ENCODE data around the gene SLC6A16. TPM values are rescaled to one million over a fixed set of nuclear protein-coding genes. Genes with fewer than 3 reads are reported as not detected.
A peak's percentile ranks its signal among the peaks of the same experiment; 100 is the strongest.

SLC6A16 gene
- total and polyA plus RNA-seq, 2 experiments from 2014 or later: 0.31 to 1.8 TPM

GRCh38 chr19:49364083-49364737 is 39.2 kb upstream of the SLC6A16 start (continued):
- TF ChIP-seq ZNF462 (CRISPR knock-in tag; IDR thresholded peaks at IDR 0.05): no peak

- H2AFZ ChIP-seq: peak within 1 kb of the TSS; percentile 12
- DNase-seq (ENCODE audit: low spot score) (peak; percentile 100), ATAC-seq (peak; percentile 72)
- H3K27me3 ChIP-seq (ENCODE audit: insufficient read depth): no peaks in the 10 kb centered on the region
- H3K36me3 ChIP-seq (ENCODE audit: insufficient read depth): peaks cover 9% of the 10 kb centered on the region; the same call in 1 of the 2 replicates
- H3K4me3 Mint-ChIP-seq: no peak within 1 kb of the TSS; the same call in 2 of the 3 replicates
- no peaks in the 10 kb centered on the region; the same call in 1 of the 2 replicates for H4K20me1 ChIP-seq (replicated peaks; ENCODE audit: insufficient read depth)
- peaks cover 9% of the 10 kb centered on the region for H3K4me1 Mint-ChIP-seq
- peak within 1 kb of the TSS; percentile 99 for H3K4me3 ChIP-seq
- H3K27me3 Mint-ChIP-seq (ENCODE audit: insufficient read depth, low read depth, poor library complexity): peaks cover 18% of the 10 kb centered on the region
- peak within 1 kb of the TSS; percentile 24 for H3K27ac ChIP-seq (ENCODE audit: low read depth)
- H3F3A ChIP-seq (replicated peaks; ENCODE audit: low read depth): peaks cover 6% of the 10 kb centered on the region; the same call in 1 of the 2 replicates
- H3K9me3 Mint-ChIP-seq: peaks cover 10% of the 10 kb centered on the region; the same call in 1 of the 3 replicates
- H3K79me2 ChIP-seq (replicated peaks; ENCODE audit: insufficient read depth): peaks cover 36% of the 10 kb centered on the region
- H3K4me2 ChIP-seq: peak within 1 kb of the TSS; percentile 94
- no peak within 1 kb of the TSS for H3K27ac Mint-ChIP-seq
- peaks cover 18% of the 10 kb centered on the region for H3K36me3 Mint-ChIP-seq (ENCODE audit: low read depth)
- H3K9me2 ChIP-seq (ENCODE audit: insufficient read depth): no peaks in the 10 kb centered on the region
- peaks cover 5% of the 10 kb centered on the region; the same call in 1 of the 2 replicates for H3K4me1 ChIP-seq (ENCODE audit: insufficient read depth)
- TF ChIP-seq CTCF (conservative IDR thresholded peaks at IDR 0.05; ENCODE audit: low read depth in 2 of 2) (peak; percentile 31 to 59), EZH2phosphoT487 (IDR thresholded peaks at IDR 0.05; ENCODE audit: unreplicated experiment) (no peak), ZNF331 (CRISPR knock-in tag; IDR thresholded peaks at IDR 0.05; ENCODE audit: low read depth) (no peak), REST (IDR thresholded peaks at IDR 0.05; ENCODE audit: unreplicated experiment) (no peak), EZH2 (IDR thresholded peaks at IDR 0.05; ENCODE audit: low read depth, unreplicated experiment) (no peak), ETS1 (IDR thresholded peaks at IDR 0.05) (no peak), STAT1 (IDR thresholded peaks at IDR 0.05; ENCODE audit: unreplicated experiment) (no peak), CREB1 (CRISPR knock-in tag; IDR thresholded peaks at IDR 0.05; ENCODE audit: low read depth) (peak; percentile 75), NANOG (IDR thresholded peaks at IDR 0.05; ENCODE audit: borderline replicate concordance) (no peak)
These were observed 38.5 kb upstream of the SLC6A16 start, which contains the start of gene DKKL1 for GRCh38 chr19:49363268-49364082. DKKL1 (plus strand) TSS chr19:49363877; CDS start chr19:49363999, 122 bp downstream.
